ENCODE results near the gene TMEM121B. TPM values are rescaled to one million over a fixed set of nuclear protein-coding genes. Genes with fewer than 3 reads are reported as not detected.

Gene TMEM121B
- total and polyA plus RNA-seq, 2 of the 13 experiments (the other 11 are each of a cell fraction or from before 2014, with no cell fraction given) = not detected

GRCh38 chr22:17093081-17093480 is 28.1 kb downstream of the TMEM121B start:
- H3K4me3 ChIP-seq (replicated peaks in 1 of 3; ENCODE audit: insufficient read depth in 1 of 3, low read depth in 2 of 3, low read length in 3 of 3) = no peak overlapping the region
- no peak overlapping the region for H3K4me2 ChIP-seq (ENCODE audit: low read depth, low read length)
- H2AFZ ChIP-seq (ENCODE audit: low read length) = no peak overlapping the region
- H3K79me2 ChIP-seq (ENCODE audit: insufficient read depth, low read length) = no peaks in the 10 kb centered on the region
- no peaks in the 10 kb centered on the region for H3K4me1 ChIP-seq (ENCODE audit: insufficient read depth, low read length)
- intact Hi-C loops (cut with micrococcal nuclease; ENCODE audit: unreplicated experiment) = no loop called here
- DNase-seq (ENCODE audit: low spot score) (no peak), ATAC-seq (no peak), FAIRE-seq (no peak)
- ChIA-PET CTCF (ENCODE audit: low intra/inter-chr PET ratio, low total read pairs) (no interaction called here), POLR2A (no interaction called here)
- H3K36me3 ChIP-seq (replicated peaks in 1 of 2; ENCODE audit: control insufficient read depth in 1 of 2, insufficient read depth in 2 of 2, low read length in 2 of 2) = 0 out of 5 replicates have a peak, but pooled peaks cover 2 to 4% of the 10 kb centered on the region in 2 experiments
- H4K20me1 ChIP-seq (ENCODE audit: insufficient read depth, low read length) = no peaks in the 10 kb centered on the region
- in situ Hi-C loops (cut with HindIII; ENCODE audit: extremely low pct_ligation_motif_present, low pct_unique_long_range_greater_than_20kb) = no loop called here
- TF ChIP-seq TFDP1 (CRISPR knock-in tag; IDR thresholded peaks at IDR 0.05; ENCODE audit: borderline replicate concordance) = no peak
- TF ChIP-seq ZNF552 (CRISPR knock-in tag; IDR thresholded peaks at IDR 0.05; ENCODE audit: borderline replicate concordance) = no peak
- TF ChIP-seq, protein P1, sequence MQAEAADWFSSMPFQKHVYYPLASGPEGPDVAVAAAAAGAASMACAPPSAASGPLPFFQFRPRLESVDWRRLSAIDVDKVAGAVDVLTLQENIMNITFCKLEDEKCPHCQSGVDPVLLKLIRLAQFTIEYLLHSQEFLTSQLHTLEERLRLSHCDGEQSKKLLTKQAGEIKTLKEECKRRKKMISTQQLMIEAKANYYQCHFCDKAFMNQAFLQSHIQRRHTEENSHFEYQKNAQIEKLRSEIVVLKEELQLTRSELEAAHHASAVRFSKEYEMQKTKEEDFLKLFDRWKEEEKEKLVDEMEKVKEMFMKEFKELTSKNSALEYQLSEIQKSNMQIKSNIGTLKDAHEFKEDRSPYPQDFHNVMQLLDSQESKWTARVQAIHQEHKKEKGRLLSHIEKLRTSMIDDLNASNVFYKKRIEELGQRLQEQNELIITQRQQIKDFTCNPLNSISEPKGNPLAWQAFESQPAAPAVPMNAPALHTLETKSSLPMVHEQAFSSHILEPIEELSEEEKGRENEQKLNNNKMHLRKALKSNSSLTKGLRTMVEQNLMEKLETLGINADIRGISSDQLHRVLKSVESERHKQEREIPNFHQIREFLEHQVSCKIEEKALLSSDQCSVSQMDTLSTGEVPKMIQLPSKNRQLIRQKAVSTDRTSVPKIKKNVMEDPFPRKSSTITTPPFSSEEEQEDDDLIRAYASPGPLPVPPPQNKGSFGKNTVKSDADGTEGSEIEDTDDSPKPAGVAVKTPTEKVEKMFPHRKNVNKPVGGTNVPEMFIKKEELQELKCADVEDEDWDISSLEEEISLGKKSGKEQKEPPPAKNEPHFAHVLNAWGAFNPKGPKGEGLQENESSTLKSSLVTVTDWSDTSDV (CRISPR knock-in tag; IDR thresholded peaks at IDR 0.05) = no peak
- TF ChIP-seq ZFP91 (CRISPR knock-in tag; IDR thresholded peaks at IDR 0.05; ENCODE audit: borderline replicate concordance) = no peak
- no peak for TF ChIP-seq UBTF (CRISPR knock-in tag; IDR thresholded peaks at IDR 0.05)
- no peak for TF ChIP-seq ZNF687 (CRISPR knock-in tag; IDR thresholded peaks at IDR 0.05)
- no peak for TF ChIP-seq ZMYM4 (CRISPR knock-in tag; IDR thresholded peaks at IDR 0.05)
- no peak for TF ChIP-seq SRSF1 (optimal IDR thresholded peaks at IDR 0.05; ENCODE audit: low read depth, low read length)
- no peak for TF ChIP-seq ZNF10 (CRISPR knock-in tag; IDR thresholded peaks at IDR 0.05; ENCODE audit: borderline replicate concordance, low read depth)
- TF ChIP-seq ZNF335 (CRISPR knock-in tag; IDR thresholded peaks at IDR 0.05) = no peak
- no peak for TF ChIP-seq ZNF292 (CRISPR knock-in tag; IDR thresholded peaks at IDR 0.05; ENCODE audit: borderline replicate concordance, low read depth)
- TF ChIP-seq XBP1 (CRISPR knock-in tag; IDR thresholded peaks at IDR 0.05) = no peak
- 83% methylated on average over 3 of the region's 3 CpGs for WGBS (ENCODE audit: low lambda C conversion rate)
- no peaks in the 10 kb centered on the region for H3K27me3 ChIP-seq (ENCODE audit: control insufficient read depth in 1 of 2, insufficient read depth in 2 of 2, low read length in 2 of 2)
- no peak overlapping the region for H3K27ac ChIP-seq (ENCODE audit: extremely low read length, insufficient read depth, low read length)
- no peaks in the 10 kb centered on the region for H3K9me3 ChIP-seq (ENCODE audit: low read length)
- BruUV-seq (replicated peaks) = no TSS peak
- no peak overlapping the region for H3K9ac ChIP-seq (ENCODE audit: insufficient read depth, low read depth, low read length)
